HG02623 (cell line): Measurements from ENCODE around the gene CACHD1.
"Not testable (repeated sequence)": the region's sequence is repeated elsewhere in the genome, so short reads cannot be mapped to it uniquely, and the experiment has no call there.

Source experiments
- ATAC-seq: cut with Tn5 transposase; IDR thresholded peaks from one replicate; pipeline ENCODE4 v1.9.1; 2021; ENCODE audit warnings: moderate library complexity; ENCODE audit not compliant: unreplicated experiment

CACHD1 gene

DNA sequence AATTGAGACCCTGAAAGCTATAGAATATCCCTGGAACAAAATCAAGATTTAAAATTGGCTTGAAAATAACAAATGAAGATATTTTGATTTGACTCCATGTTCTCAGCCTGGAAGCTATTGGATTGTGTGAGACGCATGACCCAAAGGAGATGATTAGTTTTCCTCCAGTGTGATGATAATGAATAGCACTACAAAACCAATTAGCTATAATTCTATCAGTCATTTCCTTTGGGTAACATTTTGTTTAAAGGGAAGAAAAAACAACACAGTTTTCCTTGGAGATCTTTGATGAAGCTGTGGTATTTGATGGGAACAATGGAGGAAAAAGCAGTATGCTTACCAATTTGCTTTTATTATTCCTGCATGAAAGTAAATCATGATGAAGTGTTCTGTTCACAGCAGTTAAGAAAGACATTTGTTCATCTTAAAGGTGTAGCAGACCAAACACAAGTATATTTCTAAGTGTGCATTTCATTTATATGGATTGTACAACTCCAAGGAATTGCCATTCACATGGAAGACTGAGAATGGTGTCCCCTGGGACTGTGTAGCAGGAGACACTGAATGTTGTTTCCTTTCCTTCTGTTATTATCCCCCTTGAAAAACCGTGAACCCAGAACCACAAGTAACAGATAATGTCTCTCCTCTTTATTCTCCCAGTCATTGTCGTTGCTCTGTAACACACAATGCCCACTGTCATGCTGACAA lies 111.4 kb downstream of the CACHD1 start:
- no peak for ATAC-seq

GRCh38 chr1:64581843-64582185 lies 111.9 kb downstream of the CACHD1 start:
- ATAC-seq: no peak

- ATAC-seq: no peak
Observed at GRCh38 chr1:64584479-64584878, 114.5 kb downstream of the CACHD1 start.

GRCh38 chr1:64588876-64589275 lies 118.9 kb downstream of the CACHD1 start:
- ATAC-seq: no peak

- ATAC-seq: no peak
Observed at GRCh38 chr1:64590316-64590715, 120.4 kb downstream of the CACHD1 start.

- ATAC-seq: no peak
Observed at GRCh38 chr1:64594446-64594845, 124.5 kb downstream of the CACHD1 start.

- ATAC-seq: no peak
Observed at GRCh38 chr1:64595871-64596515, 126.1 kb downstream of the CACHD1 start.

DNA sequence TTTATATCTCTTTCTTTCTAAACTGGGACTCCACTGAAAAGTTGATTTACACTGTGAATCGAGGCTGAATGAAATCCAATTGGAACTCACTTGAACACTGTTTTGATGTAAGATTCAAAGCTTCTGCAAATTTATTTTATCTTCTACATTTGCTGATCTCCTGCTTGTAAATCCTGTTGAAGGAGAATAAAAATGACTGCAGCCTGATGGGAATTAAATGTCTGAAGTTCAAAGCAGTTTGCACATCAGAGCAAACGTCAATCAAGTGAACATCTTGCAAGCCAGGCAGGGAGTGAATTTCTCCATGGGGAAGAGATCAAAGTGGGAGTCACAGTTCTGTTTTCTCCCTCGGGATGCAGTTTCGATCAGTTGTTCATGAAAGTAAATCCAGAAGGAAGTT lies 127.2 kb downstream of the CACHD1 start:
- ATAC-seq: no peak

DNA sequence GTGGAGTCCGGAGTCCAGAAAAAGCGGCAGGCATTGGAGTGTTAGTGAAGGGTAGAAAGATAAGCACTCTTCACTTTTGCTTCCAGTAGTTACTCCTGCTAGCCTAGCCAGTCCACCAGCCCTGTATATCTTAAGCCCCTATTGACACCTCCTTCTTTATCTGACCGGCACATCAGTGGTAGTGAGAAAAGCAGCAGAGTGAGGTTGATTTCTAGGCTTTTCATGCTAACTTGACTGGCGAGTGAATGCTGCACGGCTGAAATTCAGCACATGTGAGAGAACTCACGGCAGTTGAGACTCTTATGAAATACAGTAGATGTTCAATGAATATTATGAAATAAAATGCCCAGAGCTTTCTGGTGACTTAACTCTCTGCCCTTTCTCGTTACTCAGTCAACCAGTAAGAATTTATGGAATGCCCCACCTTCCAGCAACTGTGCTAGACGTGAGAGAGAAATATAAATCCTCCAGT lies 128.2 kb downstream of the CACHD1 start:
- ATAC-seq: no peak

GRCh38 chr1:64599242-64599641 lies 129.3 kb downstream of the CACHD1 start:
- no peak for ATAC-seq

GRCh38 chr1:64601207-64601606 lies 131.3 kb downstream of the CACHD1 start:
- no peak for ATAC-seq

DNA sequence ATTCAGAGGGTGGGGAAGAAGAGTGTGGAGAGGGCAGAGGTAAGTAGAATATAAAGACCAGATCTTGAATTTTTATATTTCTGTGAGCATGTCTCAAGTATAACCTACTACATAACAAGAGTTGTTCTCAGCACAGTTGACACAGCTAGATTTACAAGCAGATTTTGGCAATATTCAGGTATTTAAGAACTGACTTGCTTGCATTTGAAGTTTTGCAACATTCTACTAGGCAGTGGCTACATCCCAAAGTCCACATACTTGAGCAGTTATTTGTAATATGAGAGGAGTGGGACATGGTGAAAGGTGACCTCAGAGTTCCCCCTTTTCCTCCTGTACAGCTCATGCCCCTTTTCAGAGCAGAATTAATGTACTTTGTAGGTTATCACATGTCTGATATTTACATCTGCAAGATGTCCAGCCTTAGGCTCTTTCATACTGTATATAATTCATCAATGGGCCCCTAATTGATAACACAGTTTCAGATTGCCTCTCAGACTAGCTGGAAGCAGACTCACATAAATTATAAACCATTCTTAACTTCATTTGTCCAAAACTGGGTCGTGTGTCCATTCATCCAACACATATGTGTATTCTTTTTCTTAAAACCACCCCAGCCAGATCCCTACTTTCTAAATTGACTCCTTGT lies 138.2 kb downstream of the CACHD1 start:
- no peak for ATAC-seq

DNA sequence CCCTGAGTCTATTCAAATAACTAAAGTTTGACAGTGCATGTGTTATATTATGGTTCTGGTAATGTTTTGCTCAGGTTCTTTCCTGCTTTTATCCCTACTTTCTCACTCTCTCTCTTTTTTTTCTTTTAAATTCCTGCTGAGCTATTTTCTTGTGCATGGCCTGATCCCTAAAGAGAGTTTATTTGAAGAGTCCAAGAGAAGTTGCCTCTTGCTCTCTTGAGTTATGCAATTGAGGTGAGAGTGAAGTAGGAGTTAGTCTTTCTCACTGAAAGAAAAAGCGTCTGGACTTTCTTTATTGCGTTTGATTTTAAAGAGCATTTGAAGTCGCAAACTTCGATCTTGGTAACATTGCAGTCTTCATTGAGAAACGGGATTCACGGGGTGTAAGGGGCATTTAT lies 138.7 kb downstream of the CACHD1 start:
- no peak for ATAC-seq

DNA sequence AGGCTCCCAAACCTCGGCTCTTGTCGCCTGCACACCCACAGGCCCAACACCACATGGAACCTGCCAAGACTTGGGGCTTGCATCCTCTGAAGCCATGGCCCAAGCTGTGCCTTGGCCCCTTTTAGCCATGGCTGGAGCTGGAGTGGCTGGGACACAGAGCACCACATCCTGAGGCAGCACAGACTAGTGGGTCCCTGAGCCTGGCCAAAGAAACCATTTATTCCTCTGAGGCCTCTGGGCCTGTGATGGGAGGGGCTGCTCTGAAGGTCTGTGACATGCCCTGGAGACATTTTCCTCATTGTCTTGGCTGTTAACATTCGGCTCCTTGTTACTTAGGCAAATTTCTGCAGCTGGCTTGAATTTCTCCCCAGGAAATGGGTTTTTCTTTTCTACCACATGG lies 141.0 kb downstream of the CACHD1 start:
- not testable (repeated sequence) for ATAC-seq

DNA sequence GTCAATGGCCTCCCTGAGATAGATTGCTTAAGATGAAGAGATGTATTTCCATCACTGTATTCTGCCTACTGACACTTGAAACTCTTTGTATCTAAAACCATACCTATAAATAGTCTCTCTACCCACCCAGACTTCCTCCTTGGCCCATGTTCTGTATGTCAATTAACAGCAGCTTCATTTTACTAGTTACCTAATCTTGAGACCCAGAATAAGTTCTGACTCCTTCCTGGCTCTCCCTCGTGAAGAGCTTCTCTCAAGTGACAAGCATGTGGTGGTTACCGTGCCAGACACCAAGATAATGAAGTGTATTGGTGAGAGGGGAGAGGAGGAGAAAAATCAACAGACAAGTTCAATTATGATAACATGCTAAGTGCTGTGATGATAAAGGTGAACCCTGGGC lies 146.1 kb downstream of the CACHD1 start:
- ATAC-seq: no peak

GRCh38 chr1:64623750-64624191 lies 153.8 kb downstream of the CACHD1 start:
- ATAC-seq: no peak

GRCh38 chr1:64624218-64624713 lies 154.3 kb downstream of the CACHD1 start:
- ATAC-seq: no peak

GRCh38 chr1:64624808-64625207 lies 154.9 kb downstream of the CACHD1 start:
- ATAC-seq: no peak

DNA sequence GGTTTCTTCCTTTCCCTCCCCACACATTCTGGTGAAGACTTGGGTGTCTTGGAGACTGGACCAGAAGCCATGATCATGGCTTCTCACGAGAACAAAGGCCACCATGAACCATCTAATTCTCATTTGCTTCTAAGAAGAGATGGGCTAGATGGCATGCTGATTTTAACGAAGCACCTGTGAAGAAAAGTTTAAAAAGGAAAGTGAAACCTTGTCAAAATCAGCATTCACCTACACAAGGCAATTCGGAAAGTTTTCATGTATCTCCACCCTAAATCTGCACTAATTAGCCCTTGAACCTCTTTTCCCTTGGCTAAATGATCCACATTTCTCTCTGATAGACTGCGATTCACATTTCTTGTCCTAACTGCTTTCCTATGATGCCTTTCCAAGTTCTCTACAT lies 160.7 kb downstream of the CACHD1 start:
- no peak for ATAC-seq

- no peak for ATAC-seq
Observed at GRCh38 chr1:64631346-64632034, 161.6 kb downstream of the CACHD1 start.

- ATAC-seq: no peak
Observed at GRCh38 chr1:64632936-64633335, 163.0 kb downstream of the CACHD1 start.
